ENCODE results near the gene LIMS1. TPM values are rescaled to one million over a fixed set of nuclear protein-coding genes. Genes with fewer than 3 reads are reported as not detected.
"Not testable (repeated sequence)": the region's sequence is repeated elsewhere in the genome, so short reads cannot be mapped to it uniquely, and the experiment has no call there.

LIMS1 gene
- polyA plus RNA-seq, 4 donors = 50.2 to 59.7 (median 58.6) TPM

GRCh38 chr2:108548208-108549003, 14.1 kb downstream of the LIMS1 start:
- DNase-seq (ENCODE audit: low read depth in 4 of 4, low spot score in 3 of 4) = no peak

- no peak for DNase-seq (ENCODE audit: low read depth in 4 of 4, low spot score in 3 of 4)
Measured at GRCh38 chr2:108552566-108552965, 18.3 kb downstream of the LIMS1 start.

GRCh38 chr2:108553209-108553919, 19.1 kb downstream of the LIMS1 start:
- DNase-seq (ENCODE audit: low read depth in 4 of 4, low spot score in 3 of 4) = no peak

- no peak for DNase-seq (ENCODE audit: low read depth in 4 of 4, low spot score in 3 of 4)
Measured at GRCh38 chr2:108554528-108554927, 20.3 kb downstream of the LIMS1 start.

GRCh38 chr2:108555572-108555971, 21.3 kb downstream of the LIMS1 start:
- no peak for DNase-seq (ENCODE audit: low read depth in 4 of 4, low spot score in 3 of 4)

GRCh38 chr2:108556581-108556980, 22.3 kb downstream of the LIMS1 start:
- not testable (repeated sequence) for DNase-seq (ENCODE audit: low read depth in 4 of 4, low spot score in 3 of 4)

- DNase-seq (ENCODE audit: low read depth in 4 of 4, low spot score in 3 of 4) = no peak
Measured at GRCh38 chr2:108560241-108560811, 26.1 kb downstream of the LIMS1 start.

- DNase-seq (ENCODE audit: low read depth in 4 of 4, low spot score in 3 of 4) = no peak
Measured at GRCh38 chr2:108560895-108561530, 26.7 kb downstream of the LIMS1 start.

GRCh38 chr2:108562274-108562673, 28.0 kb downstream of the LIMS1 start:
- no peak for DNase-seq (ENCODE audit: low read depth in 4 of 4, low spot score in 3 of 4)

- no peak for DNase-seq (ENCODE audit: low read depth in 4 of 4, low spot score in 3 of 4)
Measured at GRCh38 chr2:108564510-108564909, 30.2 kb downstream of the LIMS1 start.

GRCh38 chr2:108565778-108566375, 31.6 kb downstream of the LIMS1 start:
- no peak for DNase-seq (ENCODE audit: low read depth in 4 of 4, low spot score in 3 of 4)

GRCh38 chr2:108570416-108570815, 36.1 kb downstream of the LIMS1 start:
- no peak for DNase-seq (ENCODE audit: low read depth in 4 of 4, low spot score in 3 of 4)

- DNase-seq (ENCODE audit: low read depth in 4 of 4, low spot score in 3 of 4) = no peak
Measured at GRCh38 chr2:108571286-108571685, 37.0 kb downstream of the LIMS1 start.

- no peak for DNase-seq (ENCODE audit: low read depth in 4 of 4, low spot score in 3 of 4)
Measured at GRCh38 chr2:108573061-108573460, 38.8 kb downstream of the LIMS1 start.

GRCh38 chr2:108574332-108574731, 40.1 kb downstream of the LIMS1 start:
- DNase-seq (ENCODE audit: low read depth in 4 of 4, low spot score in 3 of 4) = no peak

- DNase-seq (ENCODE audit: low read depth in 4 of 4, low spot score in 3 of 4) = no peak
Measured at GRCh38 chr2:108575132-108575966, 41.1 kb downstream of the LIMS1 start.

- DNase-seq (ENCODE audit: low read depth in 4 of 4, low spot score in 3 of 4) = no peak
Measured at GRCh38 chr2:108577099-108577498, 42.8 kb downstream of the LIMS1 start.

GRCh38 chr2:108579623-108580022, 45.4 kb downstream of the LIMS1 start:
- no peak for DNase-seq (ENCODE audit: low read depth in 4 of 4, low spot score in 3 of 4)

GRCh38 chr2:108580050-108580449, 45.8 kb downstream of the LIMS1 start:
- no peak for DNase-seq (ENCODE audit: low read depth in 4 of 4, low spot score in 3 of 4)
